Measurements from ENCODE around the gene RANGAP1. TPM values are rescaled to one million over a fixed set of nuclear protein-coding genes. Genes with fewer than 3 reads are reported as not detected.
"Not testable (repeated sequence)": the region's sequence is repeated elsewhere in the genome, so short reads cannot be mapped to it uniquely, and the experiment has no call there.

The RANGAP1 gene
- total RNA-seq, 1 donor from 2014 or later: 46.2 TPM

DNA sequence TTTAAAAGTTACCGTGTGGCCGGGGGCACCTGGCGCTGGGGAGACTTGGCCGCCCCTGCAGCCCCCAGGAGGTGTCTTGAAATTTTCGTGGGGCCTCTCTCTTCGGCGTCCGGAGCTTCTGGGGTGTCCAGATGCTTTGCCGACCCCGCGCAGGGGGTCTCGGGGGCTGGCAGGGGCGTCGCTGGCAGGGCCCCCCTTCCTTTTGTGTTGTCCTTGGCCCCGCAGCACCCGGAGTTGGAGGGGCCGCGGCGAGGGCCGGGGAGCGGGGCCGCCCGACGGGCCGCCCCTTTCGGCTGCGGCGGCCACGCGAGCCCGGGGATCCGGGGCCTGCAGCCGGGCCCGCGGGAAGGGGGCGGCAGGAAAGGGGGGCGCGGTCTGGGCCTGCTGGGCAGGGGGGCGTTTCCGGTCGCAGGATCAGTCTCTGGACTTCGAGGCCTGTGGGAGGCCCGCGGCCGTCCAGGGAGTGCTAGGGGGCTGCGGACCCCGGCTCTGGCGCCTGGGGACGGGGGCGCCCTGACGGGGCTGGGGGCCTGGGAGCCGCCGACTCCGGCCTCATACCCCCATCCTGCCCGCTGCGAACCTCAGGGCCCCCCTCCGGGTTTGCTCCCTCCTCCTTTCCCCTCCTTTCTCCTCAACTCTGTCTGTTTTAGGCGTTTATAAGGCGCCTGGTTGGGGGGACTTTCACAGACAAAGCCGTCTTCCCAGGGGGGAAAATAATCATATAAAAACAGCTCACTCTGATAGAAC is 16.2 kb upstream of the RANGAP1 start:
- DNase-seq: peak; percentile 40
- intact Hi-C loops (cut with micrococcal nuclease): no loop called here
- ATAC-seq: peak; percentile 35

DNA sequence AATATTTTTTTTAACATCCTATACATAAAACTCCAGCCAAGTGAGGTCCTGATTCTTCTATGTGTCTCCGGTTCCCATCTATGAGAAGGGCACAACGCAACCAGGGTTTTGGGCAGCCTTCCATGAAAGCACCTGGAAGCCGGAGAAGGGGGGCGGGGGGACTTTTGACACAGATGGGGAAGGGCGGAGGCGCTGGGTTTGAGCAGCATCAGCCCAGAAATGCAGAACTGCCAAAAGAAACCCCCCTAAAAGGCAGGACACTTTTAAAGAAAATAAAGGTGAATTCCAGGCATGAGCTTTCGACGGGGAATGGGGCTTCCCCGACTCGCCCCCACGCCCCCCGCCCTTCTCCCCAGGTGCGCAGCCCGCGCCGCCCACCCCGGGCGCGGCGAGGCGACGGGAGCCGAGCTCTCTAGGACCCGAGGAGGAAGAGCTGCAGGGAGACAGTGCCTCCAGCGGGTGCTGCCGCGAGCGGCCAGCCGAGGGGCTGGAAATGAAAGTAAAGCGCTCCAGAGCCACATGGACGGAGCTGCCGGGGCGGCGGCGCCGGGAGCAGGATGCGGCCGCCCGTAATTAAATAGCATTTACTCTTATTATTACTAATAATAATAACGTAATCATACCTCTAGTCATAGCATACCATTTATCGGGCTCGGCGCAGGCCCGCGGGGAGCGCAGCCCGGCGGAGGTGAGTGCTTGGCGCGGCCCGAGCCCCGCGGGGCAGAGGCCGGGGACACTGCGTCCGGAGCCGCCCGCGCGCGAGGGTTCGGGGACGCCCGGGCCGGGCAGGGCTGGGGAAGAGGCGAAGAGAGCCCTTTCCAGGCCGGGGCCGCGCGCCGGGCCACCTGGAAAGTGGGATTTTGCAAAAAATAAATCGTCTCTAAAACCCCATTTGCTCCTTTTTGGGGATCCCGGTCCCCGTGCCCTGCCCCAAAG is 15.4 kb upstream of the RANGAP1 start, which contains the start of gene ZC3H7B:
Gene ZC3H7B, plus strand, starts transcription at position 441 of the 936 bp plus-strand sequence. CDS start 19,136 bp downstream, outside the sequence.
- intact Hi-C loops (cut with micrococcal nuclease): no loop called here
- DNase-seq (peak; percentile 89), ATAC-seq (peak; percentile 98)

DNA sequence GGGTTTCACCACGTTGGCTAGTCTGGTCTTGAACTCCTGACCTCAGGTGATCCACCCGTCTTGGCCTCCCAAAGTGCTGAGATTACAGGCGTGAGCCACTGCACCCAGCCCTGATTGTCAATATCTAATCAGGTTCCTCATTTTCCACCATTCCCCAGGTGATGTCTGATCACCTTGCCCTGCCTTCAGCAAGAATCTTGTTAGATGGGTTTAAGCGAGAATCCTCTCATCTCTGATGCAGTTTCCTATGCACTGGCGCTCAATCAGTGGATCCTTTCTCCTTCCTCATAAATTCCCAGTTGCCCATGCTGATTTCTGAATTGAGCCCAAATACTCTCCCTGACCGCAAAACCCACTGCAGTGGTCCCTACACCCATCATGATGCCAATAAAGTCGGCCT is 14.7 kb upstream of the RANGAP1 start:
- DNase-seq (no peak), ATAC-seq (no peak)
- intact Hi-C loops (cut with micrococcal nuclease): no loop called here

DNA sequence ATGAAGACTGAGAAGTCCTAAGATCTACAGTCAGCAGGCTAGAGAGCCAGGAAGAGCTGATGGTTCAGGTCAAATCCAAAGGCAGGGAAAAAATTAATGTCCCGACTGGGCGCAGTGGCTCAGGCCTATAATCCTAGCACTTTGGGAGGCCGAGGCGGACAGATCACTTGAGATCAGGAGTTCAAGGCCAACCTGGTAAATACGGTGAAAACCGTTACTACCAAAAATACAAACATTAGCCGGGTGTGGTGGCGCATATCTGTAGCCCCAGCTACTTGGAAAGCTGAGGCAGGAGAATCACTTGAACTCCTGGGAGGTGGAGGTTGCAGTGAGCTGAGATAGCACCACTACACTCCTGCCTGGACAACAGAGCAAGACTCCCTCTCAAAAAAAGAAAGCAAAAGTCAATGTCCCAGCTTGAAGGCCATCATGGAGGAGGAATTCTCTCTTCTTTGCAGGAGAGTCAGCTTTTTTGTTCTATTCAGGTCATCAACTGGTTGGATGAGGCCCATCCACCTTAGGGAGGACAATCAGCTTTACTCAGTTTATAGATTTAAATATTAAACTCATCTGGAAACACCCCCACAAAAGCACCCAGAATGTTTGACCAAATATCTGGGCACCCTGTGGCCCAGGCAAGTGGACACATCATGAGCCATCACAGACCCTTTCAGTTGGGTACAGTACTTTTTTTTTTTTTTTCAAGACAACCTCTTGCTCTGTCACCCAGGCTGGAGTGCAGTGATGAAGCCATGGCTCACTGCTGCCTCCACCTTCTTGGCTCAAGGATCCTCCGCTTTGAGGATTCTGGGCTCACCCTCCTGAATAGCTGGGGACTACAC is 11.1 kb upstream of the RANGAP1 start:
- DNase-seq (no peak), ATAC-seq (no peak)
- intact Hi-C loops (cut with micrococcal nuclease): no loop called here

DNA sequence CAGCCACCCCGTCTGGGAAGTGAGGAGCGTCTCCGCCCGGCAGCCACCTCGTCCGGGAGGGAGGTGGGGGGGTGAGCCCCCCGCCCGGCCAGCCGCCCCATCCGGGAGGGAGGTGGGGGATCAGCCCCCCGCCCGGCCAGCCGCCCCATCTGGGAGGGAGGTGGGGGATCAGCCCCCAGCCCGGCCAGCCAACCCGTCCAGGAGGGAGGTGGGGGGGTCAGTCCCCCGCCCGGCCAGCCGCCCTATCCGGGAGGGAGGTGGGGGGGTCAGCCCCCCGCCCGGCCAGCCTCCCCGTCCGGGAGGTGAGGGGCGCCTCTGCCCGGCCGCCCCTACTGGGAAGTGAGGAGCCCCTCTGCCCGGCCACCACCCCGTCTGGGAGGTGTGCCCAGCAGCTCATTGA is 8.8 kb upstream of the RANGAP1 start:
- intact Hi-C loops (cut with micrococcal nuclease); DNase-seq; ATAC-seq: not testable (repeated sequence)

DNA sequence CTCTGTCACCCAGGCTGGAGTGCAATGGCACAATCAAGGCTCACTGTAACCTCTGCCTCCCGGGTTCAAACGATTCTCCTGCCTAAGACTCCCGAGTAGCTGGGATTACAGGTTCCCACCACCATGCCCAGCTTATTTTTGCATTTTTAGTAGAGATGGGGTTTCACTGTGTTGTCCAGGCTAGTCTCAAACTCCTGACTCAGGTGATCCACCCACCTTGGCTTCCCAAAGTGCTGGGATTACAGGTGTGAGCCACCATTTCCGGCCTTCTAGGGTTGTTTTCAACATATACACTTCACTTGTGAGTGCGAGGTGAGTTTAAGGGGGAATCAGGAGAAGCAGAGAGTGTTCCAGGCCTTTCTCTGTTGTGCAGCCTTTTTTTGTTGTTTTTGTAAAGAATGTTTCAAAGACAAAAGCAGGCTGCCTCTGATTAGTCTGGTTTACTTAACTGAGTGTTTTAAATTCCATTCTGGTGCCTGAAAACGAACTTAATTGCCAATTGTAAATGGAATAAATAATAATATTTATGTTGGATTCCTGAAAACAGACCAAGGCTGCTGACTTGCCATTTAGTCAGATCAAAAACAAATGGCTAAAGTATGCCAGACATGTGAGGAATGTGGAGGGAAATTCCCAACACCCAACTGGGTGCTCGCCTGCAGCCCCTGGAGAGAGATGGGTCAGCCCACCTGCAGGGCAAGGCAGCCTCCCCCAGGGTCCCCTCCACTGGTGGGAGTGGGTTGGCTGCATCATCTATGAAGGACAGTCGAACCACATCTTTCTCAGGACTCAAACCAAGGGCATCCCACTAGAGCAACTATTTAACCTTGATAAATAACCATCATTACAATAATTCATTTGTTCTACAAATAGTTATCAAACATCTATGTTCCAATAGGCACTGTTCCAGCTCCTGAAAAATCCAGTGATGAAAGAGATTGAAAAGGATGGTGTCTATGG is 4.6 kb upstream of the RANGAP1 start:
- no peak for ATAC-seq
- intact Hi-C loops (cut with micrococcal nuclease): no loop called here

DNA sequence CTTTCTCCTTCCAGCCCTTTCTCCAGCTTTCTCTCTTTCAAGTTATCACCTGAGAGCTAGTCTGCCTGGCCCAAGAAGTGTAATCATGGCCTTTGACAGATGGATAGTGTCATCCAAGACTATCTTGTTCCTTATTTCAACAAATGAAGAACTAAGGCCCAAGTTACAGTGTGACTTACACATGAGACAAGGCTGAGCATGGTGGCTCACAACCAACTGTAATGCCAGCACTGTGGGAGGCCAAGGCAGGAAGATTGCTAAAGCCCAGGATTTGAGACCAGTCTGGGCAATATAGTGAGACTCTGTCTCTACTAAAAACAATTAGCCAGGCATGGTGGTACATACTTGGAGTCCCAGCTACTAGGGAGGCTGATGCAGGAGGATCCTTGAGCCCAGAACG is 3.7 kb upstream of the RANGAP1 start:
- ATAC-seq (no peak), DNase-seq (no peak)
- intact Hi-C loops (cut with micrococcal nuclease): no loop called here

More for the DNA sequence above, 4.6 kb upstream of the RANGAP1 start:
- no peak for DNase-seq

DNA sequence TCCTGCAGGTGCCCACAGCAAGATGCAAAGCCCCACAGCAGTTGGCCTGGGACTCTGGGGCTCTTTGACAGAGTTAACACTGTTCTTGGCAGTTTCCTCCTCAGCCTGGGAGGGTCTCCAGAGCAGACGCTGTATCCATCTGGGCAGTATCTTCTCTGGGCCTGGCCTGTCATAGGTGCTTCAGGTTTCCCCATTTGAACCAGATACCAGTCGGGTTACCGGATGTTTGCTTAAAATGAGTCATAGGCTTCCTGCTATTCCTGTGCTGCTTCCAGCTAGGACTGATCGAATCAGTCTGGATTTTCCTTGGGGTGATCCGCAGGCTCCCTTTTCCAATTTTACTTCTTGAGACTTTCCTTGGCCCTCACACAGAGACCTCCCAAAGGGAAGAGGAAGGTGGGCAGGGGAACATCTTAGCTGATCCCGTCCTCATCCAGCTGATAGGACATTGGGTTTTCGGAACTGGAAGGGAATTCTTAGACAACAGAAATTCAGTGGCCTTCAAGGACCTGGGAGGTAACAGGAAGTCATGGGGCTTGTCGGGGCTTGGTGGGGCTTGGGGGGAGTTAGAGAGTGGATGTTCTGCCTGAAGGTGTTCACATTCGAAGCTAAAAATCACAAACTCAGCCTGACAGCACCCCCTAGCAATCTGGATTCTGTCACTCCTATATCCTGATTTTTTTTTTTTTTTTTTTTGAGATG is 2.4 kb upstream of the RANGAP1 start:
- DNase-seq: no peak
- no peak for ATAC-seq
- intact Hi-C loops (cut with micrococcal nuclease): no loop called here

DNA sequence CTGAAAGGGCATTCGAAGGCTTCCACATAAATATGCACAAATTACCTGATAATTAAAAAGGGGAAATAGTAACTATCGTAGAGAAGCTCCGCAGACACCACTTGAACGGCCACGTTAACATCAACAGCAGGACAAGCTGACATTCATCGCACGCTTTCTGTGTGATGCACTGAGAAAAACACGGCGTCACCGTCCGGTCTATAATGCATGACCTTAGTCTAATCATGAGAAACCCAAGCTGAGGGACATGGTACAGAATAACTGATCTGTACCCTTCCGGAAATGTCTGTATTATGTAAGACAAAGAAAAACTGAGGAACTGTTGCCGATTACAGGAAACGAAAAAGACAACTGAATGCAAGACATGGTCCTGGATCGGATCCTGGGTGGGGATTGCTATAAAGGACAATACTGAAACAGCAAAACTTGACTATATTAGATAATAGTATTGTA is 678 bp upstream of the RANGAP1 start:
- peak; percentile 12 for ATAC-seq
- no peak for DNase-seq
- intact Hi-C loops (cut with micrococcal nuclease): no loop called here

DNA sequence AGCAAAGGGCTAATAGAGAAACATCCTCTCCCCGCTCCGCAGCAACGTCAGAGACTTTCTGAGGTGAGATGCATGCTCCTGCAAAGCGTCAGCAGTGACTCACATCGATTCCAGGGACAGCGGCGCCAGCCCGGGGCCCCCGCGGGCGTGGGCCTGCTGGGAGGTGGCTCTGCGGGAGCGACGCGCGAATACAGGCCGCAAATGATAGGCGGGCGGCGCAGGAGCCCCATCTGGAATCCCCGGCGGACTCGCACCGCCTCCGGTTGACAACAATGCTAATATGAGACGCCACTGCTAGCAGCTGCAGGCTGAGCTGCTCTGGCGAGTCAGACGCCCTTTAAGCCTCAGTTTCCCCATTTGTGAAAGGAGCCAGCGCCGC is 557 bp downstream of the RANGAP1 start:
- DNase-seq (peak; percentile 62), ATAC-seq (peak; percentile 38)
- intact Hi-C loops (cut with micrococcal nuclease): no loop called here

DNA sequence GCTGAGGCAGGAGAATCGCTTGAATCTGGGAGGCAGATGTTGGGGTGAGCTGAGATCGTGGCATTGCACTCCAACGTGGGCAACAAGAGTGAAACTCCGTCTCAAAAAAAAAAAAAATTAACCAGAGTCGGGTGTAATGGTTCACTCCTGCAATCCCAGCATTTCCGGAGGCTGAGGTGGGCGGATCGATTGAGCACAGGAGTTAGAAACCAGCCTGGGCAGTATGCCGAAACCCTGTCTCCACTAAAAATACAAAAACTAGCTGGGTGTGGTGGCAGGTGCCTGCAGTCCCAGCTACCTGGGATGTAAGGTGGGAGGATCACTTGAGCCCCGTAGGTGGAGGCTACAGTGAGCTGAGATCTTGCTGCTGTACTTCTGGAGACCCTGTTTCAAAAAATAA is 1.5 kb downstream of the RANGAP1 start:
- intact Hi-C loops (cut with micrococcal nuclease): no loop called here
- DNase-seq (no peak), ATAC-seq (no peak)

DNA sequence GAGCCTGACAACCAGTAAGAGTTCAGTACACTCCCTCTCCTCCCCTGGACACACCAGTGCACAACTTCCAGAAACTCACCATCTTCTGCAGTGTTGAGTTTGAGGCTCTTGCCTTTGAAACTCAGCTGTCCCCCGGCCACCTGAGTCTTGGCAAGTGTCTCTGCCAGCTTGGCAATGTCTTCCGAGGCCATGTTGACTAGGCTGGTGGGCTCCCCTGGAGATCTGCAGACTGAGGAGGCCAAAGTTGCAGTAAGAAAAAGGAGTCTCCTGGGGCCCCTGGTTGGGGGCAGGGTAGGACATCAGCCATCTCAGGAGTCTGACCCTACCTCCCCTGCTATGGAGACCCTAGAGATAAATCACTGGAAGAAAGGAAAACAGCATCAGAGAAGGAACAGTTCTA is 5.1 kb downstream of the RANGAP1 start:
- ATAC-seq (no peak), DNase-seq (no peak)
- intact Hi-C loops (cut with micrococcal nuclease): no loop called here

DNA sequence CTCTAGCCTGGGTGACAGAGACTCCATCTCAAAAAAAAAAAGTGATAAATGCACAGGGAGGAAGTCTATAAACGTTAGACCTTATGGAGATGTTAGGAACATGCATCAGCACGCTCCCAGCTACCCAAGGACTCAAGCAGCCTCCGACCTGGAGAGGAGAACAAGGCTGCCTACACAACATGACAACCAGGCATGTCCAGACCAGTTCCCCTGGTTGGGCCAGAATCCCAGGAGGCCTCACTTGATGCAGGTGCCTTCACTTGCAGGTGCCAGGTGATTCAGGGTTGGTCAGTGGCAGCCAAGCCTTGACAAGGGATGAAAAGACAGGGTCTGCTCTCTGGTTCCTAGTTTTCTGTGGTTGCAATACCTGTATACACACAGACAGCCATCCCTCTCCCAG is 5.9 kb downstream of the RANGAP1 start:
- ATAC-seq (no peak), DNase-seq (no peak)
- intact Hi-C loops (cut with micrococcal nuclease): no loop called here

DNA sequence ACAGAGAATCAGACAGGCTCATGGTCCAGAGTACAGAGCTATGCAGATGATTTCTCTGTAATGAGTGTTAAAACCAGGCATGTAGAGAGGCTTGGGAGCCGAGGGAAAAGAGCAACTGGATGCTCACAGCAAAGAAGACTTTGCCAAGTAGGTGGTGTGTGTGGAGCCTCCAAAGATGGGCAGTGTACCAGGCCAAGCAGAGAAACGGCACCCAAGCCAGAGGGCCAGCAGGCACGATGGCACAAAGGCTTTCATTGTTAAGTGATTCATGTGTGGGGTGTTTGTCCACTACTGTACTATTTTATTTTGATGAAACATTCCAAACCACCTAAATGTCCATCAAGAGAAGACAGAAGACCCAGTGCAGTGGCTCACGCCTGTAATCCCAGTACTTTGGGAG is 11.1 kb downstream of the RANGAP1 start:
- ATAC-seq (peak; percentile 30), DNase-seq (no peak)
- intact Hi-C loops (cut with micrococcal nuclease): no loop called here

DNA sequence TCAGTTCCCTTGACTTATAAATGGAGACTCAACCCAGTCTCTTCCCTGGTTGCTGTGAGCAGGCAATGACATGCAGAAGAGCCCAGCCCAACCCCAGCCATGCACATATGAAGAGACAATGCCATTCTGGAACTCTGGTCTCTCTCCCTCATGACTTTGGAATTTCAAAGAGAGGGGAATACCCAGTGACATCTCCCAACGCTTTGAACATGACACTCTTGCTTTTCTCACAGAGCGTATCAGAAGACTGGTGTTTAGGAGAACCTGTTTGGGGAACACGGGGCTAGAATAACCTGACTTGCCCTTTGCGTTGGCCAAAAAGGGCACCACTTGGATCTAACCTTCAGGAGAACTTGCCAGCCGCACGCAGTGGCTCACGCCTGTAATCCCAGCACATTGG is 12.9 kb downstream of the RANGAP1 start:
- DNase-seq: no peak
- ATAC-seq: no peak
- intact Hi-C loops (cut with micrococcal nuclease): no loop called here

DNA sequence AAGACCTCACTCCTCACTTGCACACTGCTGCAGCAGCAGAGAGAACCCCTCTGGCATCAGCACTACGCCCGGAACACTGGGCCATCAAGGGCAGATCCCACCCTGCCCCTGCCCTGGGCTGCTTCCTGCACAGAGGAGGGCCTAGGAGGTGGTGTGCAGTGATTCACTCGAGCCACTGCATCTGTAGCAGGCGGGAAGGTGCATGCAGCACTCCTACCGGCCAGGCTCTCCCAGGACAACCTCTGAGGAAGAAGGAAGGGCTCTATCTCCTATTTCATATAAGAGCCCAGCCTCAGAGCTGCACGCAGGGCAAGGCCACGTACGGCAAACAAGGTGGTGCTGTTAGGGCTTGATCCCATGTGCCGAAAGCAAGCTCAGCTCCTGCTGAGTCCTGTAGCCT is 14.2 kb downstream of the RANGAP1 start:
- DNase-seq (no peak), ATAC-seq (no peak)
- intact Hi-C loops (cut with micrococcal nuclease): no loop called here

DNA sequence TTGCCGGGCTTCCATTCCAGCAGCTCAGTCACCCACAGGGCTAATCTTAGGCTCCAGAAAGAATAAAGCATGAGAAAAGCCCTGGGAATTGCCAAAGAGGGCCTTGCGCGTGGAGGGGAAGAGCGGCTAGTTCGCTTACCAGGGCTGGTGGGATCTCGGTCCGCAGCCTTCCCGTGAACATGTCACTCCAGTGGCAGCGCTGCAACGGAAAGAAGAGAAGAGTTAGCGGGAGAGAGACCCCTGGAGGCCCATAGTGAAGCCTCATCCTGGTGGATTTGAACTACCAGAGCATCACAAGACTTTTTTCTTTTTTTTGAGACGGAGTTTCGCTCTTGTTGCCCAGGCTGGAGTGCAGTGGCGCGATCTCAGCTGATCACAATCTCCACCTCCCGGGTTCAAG is 18.0 kb downstream of the RANGAP1 start:
- no peak for DNase-seq
- no peak for ATAC-seq
- intact Hi-C loops (cut with micrococcal nuclease): no loop called here

Data from left ventricle myocardium superior (tissue), 1 donor.